Body of pancreas (tissue), 4 donors: ENCODE results near the gene OR10J5. TPM values are rescaled to one million over a fixed set of nuclear protein-coding genes. Genes with fewer than 3 reads are reported as not detected.
"Not testable (repeated sequence)": the region's sequence is repeated elsewhere in the genome, so short reads cannot be mapped to it uniquely, and the experiment has no call there.

Experiments
- ATAC-seq: fragments of 150-250 bp; one replicate; pipeline ENCODE4 v1.9.1; 2016
- DNase-seq, 4 donors: peaks; one replicate each; pipeline ENCODE4 v3.0.0-alpha.2; 2019
- H3K27ac ChIP-seq, 4 donors: fragments of 200-600 bp; sonication (generic); 1 replicate in 3 of 4; 2 replicates in 1 of 4; pipeline versions ENCODE4 v1.5.1 to v1.6.1; 2016 to 2019; ENCODE audit warnings: mild to moderate bottlenecking in 1 of 4, mixed read lengths in 1 of 4, moderate library complexity in 1 of 4
- H3K27me3 ChIP-seq, 2 donors: fragments of 200-600 bp; sonication (generic); one replicate each; pipeline ENCODE4 v1.6.0; 2016; ENCODE audit warnings: mild to moderate bottlenecking in 1 of 2
- H3K36me3 ChIP-seq, 2 donors: fragments of 200-600 bp; sonication (generic); replicated peaks in 1 of 2; 2 replicates each; pipeline ENCODE4 v1.5.1; 2016; ENCODE audit warnings: low read depth in 2 of 2; ENCODE audit not compliant: insufficient read depth in 1 of 2
- H3K4me1 ChIP-seq: fragments of 200-600 bp; sonication (generic); one replicate; pipeline ENCODE4 v1.6.0; 2016
- H3K4me3 ChIP-seq, 2 donors: fragments of 200-600 bp; sonication (generic); 1 replicate in 1 of 2; 2 replicates in 1 of 2; pipeline ENCODE4 v1.5.1; 2016 to 2019
- H3K9me3 ChIP-seq, 3 donors: fragments of 200-600 bp; sonication (generic); 1 replicate in 2 of 3; 2 replicates in 1 of 3; pipeline ENCODE4 v1.5.1; 2016
- CTCF ChIP-seq, 7 experiments: fragments of 450-650 bp in 4 of 7; fragments of 200-600 bp in 3 of 7; sonication (generic) in 3 of 7; IDR thresholded peaks; one replicate each; pipeline ENCODE4 v1.5.1; 2016 to 2019; ENCODE audit warnings: antibody characterized with exemption in 7 of 7
- POLR2A ChIP-seq, 3 donors: fragments of 450-650 bp; IDR thresholded peaks; one replicate each; pipeline ENCODE4 v1.6.1; 2016; ENCODE audit warnings: antibody characterized with exemption in 3 of 3, mild to moderate bottlenecking in 2 of 3
- WGBS, 2 donors: methylation state at CpG; one replicate each; pipeline ENCODE4 v1.1.5; 2017; 5-methylcytosine and 5-hydroxymethylcytosine counted together
- intact Hi-C: fragments of 100-400 bp; cut with DNase I; formaldehyde crosslinking; loops from one replicate; pipeline ENCODE4 v1.15.1; 2023
- total RNA-seq, 2 donors: library from RNA; depleted of rRNA; stranded (reverse); fragments of >200 nt; gene quantifications; one replicate each; pipeline ENCODE4 v1.1.0, GENCODE V29; 2016

OR10J5 gene
- total RNA-seq, 2 donors from 2014 or later = not detected

GRCh38 chr1:159509440-159510228 is 26.2 kb downstream of the OR10J5 start:
- intact Hi-C loops = no loop called here
- H3K9me3 ChIP-seq = no peaks in the 10 kb centered on the region
- no peak overlapping the region for H3K4me3 ChIP-seq
- no peak for DNase-seq
- peaks cover 15% of the 10 kb centered on the region for H3K4me1 ChIP-seq
- H3K36me3 ChIP-seq = no peaks in the 10 kb centered on the region
- no peak for ATAC-seq
- TF ChIP-seq POLR2A (IDR thresholded peaks at IDR 0.05) (no peak), CTCF (IDR thresholded peaks at IDR 0.05) (no peak)
- no peaks in the 10 kb centered on the region for H3K27me3 ChIP-seq
- H3K27ac ChIP-seq = no peak overlapping the region

DNA sequence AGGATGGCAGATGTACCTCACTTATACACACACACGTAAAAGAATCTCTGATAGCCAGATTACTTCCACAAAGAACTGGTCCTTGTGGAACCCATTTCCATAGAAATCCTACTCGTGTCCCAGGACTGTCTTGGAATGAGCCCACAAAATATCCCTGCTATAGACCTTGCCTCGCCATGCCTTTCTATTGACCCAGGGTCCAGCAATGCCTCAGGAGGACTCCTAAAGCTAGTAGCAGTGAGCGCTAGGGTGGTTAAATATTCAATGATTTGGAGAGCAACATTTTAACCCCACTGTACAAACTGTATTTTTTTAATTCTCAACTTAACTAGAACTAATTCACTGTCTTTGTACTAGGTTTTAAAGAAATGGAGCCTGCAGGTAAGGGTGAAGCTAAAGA is 26.9 kb downstream of the OR10J5 start:
- ATAC-seq = no peak
- Histone ChIP-seq H3K4me3 (no peak overlapping the region), H3K27me3 (no peaks in the 10 kb centered on the region), H3K9me3 (no peaks in the 10 kb centered on the region), H3K27ac (no peak overlapping the region), H3K36me3 (no peaks in the 10 kb centered on the region), H3K4me1 (peaks cover 15% of the 10 kb centered on the region)
- no peak for TF ChIP-seq CTCF (IDR thresholded peaks at IDR 0.05)
- TF ChIP-seq POLR2A (IDR thresholded peaks at IDR 0.05) = no peak
- 60 to 62% methylated on average over 4 of the region's 4 CpGs for WGBS, 2 donors
- intact Hi-C loops = no loop called here
- DNase-seq = no peak

DNA sequence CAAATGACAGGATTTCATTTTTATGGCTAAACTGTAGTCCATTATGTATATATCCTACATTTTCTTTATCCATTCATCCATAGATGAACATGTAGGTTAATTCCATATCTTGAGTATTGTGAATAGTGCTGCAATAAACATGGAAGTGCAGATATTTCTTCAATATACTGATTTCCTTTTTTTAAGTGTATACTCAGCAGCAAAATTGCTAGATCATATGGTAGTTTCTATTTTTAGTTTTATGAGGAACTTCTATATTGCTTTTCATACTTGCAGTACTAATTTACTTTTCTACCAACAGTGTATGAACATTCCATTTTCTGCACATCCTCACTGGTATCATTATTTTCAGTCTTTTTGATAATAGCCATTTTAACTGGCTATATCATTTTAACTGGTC is 30.1 kb downstream of the OR10J5 start:
- no peak for TF ChIP-seq CTCF (IDR thresholded peaks at IDR 0.05)
- no peak for TF ChIP-seq POLR2A (IDR thresholded peaks at IDR 0.05)
- no peak for ATAC-seq
- intact Hi-C loops = no loop called here
- Histone ChIP-seq H3K27ac (no peak overlapping the region), H3K9me3 (no peaks in the 10 kb centered on the region), H3K27me3 (no peaks in the 10 kb centered on the region), H3K4me3 (no peak overlapping the region), H3K4me1 (peaks cover 15% of the 10 kb centered on the region), H3K36me3 (no peaks in the 10 kb centered on the region)
- no peak for DNase-seq

DNA sequence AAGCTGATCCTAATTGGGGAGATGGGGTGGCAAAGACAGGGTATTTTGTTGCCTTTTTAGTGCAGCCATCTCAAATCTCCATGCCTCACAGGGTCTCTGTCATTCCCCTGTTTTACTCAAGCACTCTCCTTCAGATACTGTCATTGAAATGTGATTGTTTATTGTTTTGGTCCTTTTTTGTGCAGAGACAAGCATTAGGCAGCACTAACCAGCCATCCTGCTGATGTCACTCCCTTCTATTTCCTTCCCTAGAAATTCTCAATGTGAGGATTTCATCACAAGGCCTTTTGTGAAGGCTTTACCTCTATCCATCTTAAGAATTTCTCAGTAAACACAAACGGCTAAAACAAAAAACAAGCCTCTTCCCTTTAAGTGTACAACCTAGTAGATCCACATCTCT is 34.7 kb downstream of the OR10J5 start:
- DNase-seq = no peak
- no peak for ATAC-seq
- Histone ChIP-seq H3K36me3 (no peaks in the 10 kb centered on the region), H3K27ac (no peak overlapping the region), H3K9me3 (peaks cover 0 to 4% (median 0%) of the 10 kb centered on the region in 3 donors), H3K4me1 (no peaks in the 10 kb centered on the region), H3K4me3 (no peak overlapping the region), H3K27me3 (no peaks in the 10 kb centered on the region)
- intact Hi-C loops = no loop called here
- no peak for TF ChIP-seq POLR2A (IDR thresholded peaks at IDR 0.05)
- no peak for TF ChIP-seq CTCF (IDR thresholded peaks at IDR 0.05)
- 38 to 63% methylated on average over 1 of the region's 1 CpG for WGBS, 2 donors

DNA sequence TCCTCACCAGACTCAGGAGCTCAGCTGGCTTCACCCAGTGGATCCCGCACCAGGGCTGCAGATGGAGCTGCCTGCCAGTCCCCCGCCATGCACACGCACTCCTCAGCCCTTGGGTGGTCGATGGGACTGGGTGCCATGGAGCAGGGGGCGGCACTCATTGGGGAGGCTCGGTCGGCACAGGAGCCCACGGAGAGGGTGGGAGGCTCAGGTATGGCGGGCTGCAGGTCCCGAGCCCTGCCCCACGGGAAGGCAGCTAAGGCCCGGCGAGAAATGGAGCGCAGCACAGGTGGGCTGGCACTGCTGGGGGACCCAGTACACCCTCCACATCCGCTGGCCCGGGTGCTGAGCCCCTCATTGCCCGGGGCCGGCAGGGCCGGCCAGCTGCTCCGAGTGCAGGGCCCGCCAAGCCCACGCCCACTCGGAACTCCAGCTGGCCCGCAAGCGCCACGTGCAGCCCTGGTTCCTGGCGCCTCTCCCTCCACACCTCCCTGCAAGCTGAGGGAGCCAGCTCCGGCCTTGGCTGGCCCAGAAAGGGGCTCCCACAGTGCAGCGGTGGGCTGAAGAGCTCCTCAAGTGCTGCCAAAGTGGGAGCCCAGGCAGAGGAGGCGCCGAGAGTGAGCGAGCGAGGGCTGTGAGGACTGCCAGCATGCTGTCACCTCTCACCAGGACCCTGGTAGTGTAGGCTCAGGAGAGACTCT is 41.1 kb downstream of the OR10J5 start:
- H3K27me3 ChIP-seq, H3K4me1 ChIP-seq, H3K36me3 ChIP-seq, intact Hi-C loops, H3K27ac ChIP-seq, H3K4me3 ChIP-seq, DNase-seq, ATAC-seq, H3K9me3 ChIP-seq: not testable (repeated sequence)
- 83 to 100% methylated on average over 5 to 23 of the region's 33 CpGs for WGBS, 2 donors
